K562 (cell line): ENCODE data around the gene ANKRD33. TPM values are rescaled to one million over a fixed set of nuclear protein-coding genes. Genes with fewer than 3 reads are reported as not detected.

Source experiments
- FOSL1 ChIP-seq: fragments of 200-800 bp; sonication (Bioruptor generic); conservative IDR thresholded peaks from 2 replicates; pipeline ENCODE4 v1.6.1; 2016; ENCODE audit warnings: missing genetic modification characterization, missing compliant biosample characterization
- PML ChIP-seq: IDR thresholded peaks from 2 replicates; pipeline ENCODE4 v1.6.1; 2012; ENCODE audit warnings: low read length, inconsistent platforms
- RAD21 ChIP-seq, 2 experiments: fragments of 250-450 bp in 1 of 2; fragments of 450-650 bp in 1 of 2; sonication (Bioruptor Pico) in 1 of 2; formaldehyde crosslinking in 1 of 2; IDR thresholded peaks in 1 of 2; conservative IDR thresholded peaks in 1 of 2; 2 replicates each; pipeline versions ENCODE4 v1.4.0 to v1.8.0; 2020 to 2022; ENCODE audit warnings: mild to moderate bottlenecking in 2 of 2, moderate library complexity in 1 of 2
- SRSF3 ChIP-seq: fragments of 200-400 bp; formaldehyde crosslinking; IDR thresholded peaks from 2 replicates; pipeline ENCODE4 v1.6.1; 2016; ENCODE audit warnings: mild to moderate bottlenecking, low read length, moderate library complexity; ENCODE audit not compliant: insufficient read depth
- TFAM ChIP-seq: fragments of 250-450 bp; sonication (Bioruptor Pico); conservative IDR thresholded peaks from 2 replicates; pipeline ENCODE4 v1.5.0; 2021; ENCODE audit warnings: mild to moderate bottlenecking, moderate library complexity
- YY1 ChIP-seq, 3 experiments: IDR thresholded peaks; 2 replicates each; pipeline ENCODE4 v1.6.1; 2011; ENCODE audit warnings: low read length in 2 of 3, mild to moderate bottlenecking in 2 of 3, moderate library complexity in 2 of 3, borderline replicate concordance in 1 of 3, control low read depth in 1 of 3, low read depth in 1 of 3; ENCODE audit not compliant: insufficient read depth in 3 of 3, insufficient replicate concordance in 2 of 3, control insufficient read depth in 1 of 3, insufficient read length in 1 of 3; ENCODE audit errors: extremely low read depth in 1 of 3
- polyA plus RNA-seq, 8 experiments: library from polyadenylated mRNA; depleted of rRNA in 4 of 8; stranded (reverse) in 5 of 8; unstranded in 3 of 8; fragments of >200 nt; fragmentation: Nextera tagmentation in 2 of 8; fragmentation: Illumina TruSeq in 1 of 8; extraction: Ambion mirVana in 2 of 8; extraction: Trizol in 1 of 8; gene quantifications; 2 replicates each; pipeline versions ENCODE4 v1.2.1 to v1.2.3, GENCODE V29; 2011 to 2014; ENCODE audit warnings: inconsistent platforms in 1 of 8, missing spikeins in 1 of 8
- total RNA-seq, 7 experiments: library from RNA; depleted of rRNA in 6 of 7; stranded (reverse); fragments of >200 nt in 6 of 7; fragmentation: Illumina TruSeq in 2 of 7; extraction: Trizol in 2 of 7; gene quantifications; 2 replicates each; pipeline versions ENCODE4 v1.2.1 to v1.2.3, GENCODE V29; 2011 to 2021; ENCODE audit warnings: low replicate concordance in 1 of 7
- TF ChIP-seq, protein P1 (sequence below): fragments of 450-650 bp; IDR thresholded peaks from 2 replicates; pipeline ENCODE4 v1.6.1; 2018; ENCODE audit not compliant: partially characterized antibody
- TF ChIP-seq, protein P2 (sequence below): fragments of 450-650 bp; formaldehyde crosslinking; IDR thresholded peaks from 2 replicates; pipeline ENCODE4 v1.4.0; 2022; ENCODE audit warnings: missing genetic modification characterization
- TF ChIP-seq, protein P3 (sequence below): fragments of 250-450 bp; sonication (Bioruptor Pico); IDR thresholded peaks from 2 replicates; pipeline ENCODE4 v1.5.0; 2020; ENCODE audit warnings: mild to moderate bottlenecking

ANKRD33 gene
- total and polyA plus RNA-seq, 9 of the 15 experiments (the other 6 are each of a cell fraction or from before 2014, with no cell fraction given), result 0.04 to 0.11 (median 0.07) TPM; not detected in 4

DNA sequence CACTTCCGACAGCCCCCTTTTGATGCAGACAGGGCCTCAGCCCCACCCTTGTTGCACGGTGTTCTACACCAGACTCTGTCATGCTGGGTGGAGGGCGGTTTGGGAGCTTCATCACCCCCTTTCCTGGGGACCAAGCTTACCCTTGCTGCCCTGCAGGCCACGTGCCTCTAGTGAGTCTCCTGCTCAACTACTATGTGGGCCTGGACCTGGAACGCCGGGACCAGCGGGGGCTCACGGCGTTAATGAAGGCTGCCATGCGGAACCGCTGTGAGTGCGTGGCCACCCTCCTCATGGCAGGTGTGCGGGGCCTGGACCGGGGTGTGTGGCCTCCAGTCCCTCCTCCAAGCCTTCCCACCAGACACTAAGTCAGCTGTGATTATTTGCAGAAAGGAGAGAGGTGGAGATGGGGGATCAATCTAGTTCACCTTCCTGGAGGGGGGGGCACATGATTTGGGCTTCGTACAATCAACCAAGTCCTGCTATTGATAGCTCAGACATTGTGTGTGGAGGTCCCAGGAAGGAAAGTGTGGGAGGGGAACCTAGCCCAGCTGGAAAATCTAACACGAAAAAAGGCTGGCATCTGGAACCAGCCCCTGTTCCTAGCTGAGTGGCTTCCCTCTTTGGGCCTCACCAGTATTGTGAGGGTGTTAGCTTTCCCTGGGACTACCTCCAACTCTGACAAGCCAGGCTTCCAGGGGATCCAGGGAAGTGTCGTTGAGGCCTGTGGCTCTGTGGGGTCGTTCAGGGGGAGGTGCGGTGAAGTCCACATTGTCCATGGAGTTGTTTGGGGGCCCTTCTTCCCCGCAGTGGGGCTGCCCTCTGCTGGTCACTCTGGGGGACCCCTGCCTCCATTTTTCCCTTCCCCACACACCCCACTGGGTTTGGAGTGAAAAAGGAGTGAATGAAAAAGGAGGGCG lies 1.6 kb downstream of the ANKRD33 start (continued):
- TF ChIP-seq RAD21 (CRISPR knock-in tag; conservative IDR thresholded peaks at IDR 0.05 in 1 of 2, IDR thresholded peaks at IDR 0.05 in 1 of 2) (peak; percentile 21 to 60; a peak in 3 of 4 replicates), FOSL1 (tag) (no peak), SRSF3 (no peak), YY1 (IDR thresholded peaks at IDR 0.05; ENCODE audit: borderline replicate concordance in 1 of 3, control insufficient read depth in 1 of 3, extremely low read depth in 1 of 3, insufficient read depth in 3 of 3, insufficient read length in 1 of 3, insufficient replicate concordance in 2 of 3, low read depth in 1 of 3, low read length in 2 of 3) (peak in 1 of 3 experiments; percentile 52), TFAM (CRISPR knock-in tag) (no peak), PML (no peak)
- TF ChIP-seq, protein P1, sequence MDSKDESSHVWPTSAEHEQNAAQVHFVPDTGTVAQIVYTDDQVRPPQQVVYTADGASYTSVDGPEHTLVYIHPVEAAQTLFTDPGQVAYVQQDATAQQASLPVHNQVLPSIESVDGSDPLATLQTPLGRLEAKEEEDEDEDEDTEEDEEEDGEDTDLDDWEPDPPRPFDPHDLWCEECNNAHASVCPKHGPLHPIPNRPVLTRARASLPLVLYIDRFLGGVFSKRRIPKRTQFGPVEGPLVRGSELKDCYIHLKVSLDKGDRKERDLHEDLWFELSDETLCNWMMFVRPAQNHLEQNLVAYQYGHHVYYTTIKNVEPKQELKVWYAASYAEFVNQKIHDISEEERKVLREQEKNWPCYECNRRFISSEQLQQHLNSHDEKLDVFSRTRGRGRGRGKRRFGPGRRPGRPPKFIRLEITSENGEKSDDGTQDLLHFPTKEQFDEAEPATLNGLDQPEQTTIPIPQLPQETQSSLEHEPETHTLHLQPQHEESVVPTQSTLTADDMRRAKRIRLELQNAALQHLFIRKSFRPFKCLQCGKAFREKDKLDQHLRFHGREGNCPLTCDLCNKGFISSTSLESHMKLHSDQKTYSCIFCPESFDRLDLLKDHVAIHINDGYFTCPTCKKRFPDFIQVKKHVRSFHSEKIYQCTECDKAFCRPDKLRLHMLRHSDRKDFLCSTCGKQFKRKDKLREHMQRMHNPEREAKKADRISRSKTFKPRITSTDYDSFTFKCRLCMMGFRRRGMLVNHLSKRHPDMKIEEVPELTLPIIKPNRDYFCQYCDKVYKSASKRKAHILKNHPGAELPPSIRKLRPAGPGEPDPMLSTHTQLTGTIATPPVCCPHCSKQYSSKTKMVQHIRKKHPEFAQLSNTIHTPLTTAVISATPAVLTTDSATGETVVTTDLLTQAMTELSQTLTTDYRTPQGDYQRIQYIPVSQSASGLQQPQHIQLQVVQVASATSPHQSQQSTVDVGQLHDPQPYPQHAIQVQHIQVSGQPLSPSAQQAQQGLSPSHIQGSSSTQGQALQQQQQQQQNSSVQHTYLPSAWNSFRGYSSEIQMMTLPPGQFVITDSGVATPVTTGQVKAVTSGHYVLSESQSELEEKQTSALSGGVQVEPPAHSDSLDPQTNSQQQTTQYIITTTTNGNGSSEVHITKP, result no peak
- TF ChIP-seq, protein P2, sequence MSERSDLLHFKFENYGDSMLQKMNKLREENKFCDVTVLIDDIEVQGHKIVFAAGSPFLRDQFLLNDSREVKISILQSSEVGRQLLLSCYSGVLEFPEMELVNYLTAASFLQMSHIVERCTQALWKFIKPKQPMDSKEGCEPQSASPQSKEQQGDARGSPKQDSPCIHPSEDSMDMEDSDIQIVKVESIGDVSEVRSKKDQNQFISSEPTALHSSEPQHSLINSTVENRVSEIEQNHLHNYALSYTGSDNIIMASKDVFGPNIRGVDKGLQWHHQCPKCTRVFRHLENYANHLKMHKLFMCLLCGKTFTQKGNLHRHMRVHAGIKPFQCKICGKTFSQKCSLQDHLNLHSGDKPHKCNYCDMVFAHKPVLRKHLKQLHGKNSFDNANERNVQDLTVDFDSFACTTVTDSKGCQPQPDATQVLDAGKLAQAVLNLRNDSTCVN (CRISPR knock-in tag), result no peak
- TF ChIP-seq, protein P3, sequence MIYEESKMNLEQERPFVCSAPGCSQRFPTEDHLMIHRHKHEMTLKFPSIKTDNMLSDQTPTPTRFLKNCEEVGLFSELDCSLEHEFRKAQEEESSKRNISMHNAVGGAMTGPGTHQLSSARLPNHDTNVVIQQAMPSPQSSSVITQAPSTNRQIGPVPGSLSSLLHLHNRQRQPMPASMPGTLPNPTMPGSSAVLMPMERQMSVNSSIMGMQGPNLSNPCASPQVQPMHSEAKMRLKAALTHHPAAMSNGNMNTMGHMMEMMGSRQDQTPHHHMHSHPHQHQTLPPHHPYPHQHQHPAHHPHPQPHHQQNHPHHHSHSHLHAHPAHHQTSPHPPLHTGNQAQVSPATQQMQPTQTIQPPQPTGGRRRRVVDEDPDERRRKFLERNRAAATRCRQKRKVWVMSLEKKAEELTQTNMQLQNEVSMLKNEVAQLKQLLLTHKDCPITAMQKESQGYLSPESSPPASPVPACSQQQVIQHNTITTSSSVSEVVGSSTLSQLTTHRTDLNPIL, result no peak
